ACHN (cell line): ENCODE data around the gene PDK3.

Experiments used
- DNase-seq: peaks from one replicate; pipeline ENCODE4 v3.0.0-alpha.2; 2015
- in situ Hi-C: cut with HindIII; loops from 2 replicates; pipeline ENCODE4 v1.10.0; 2017; ENCODE audit warnings: low sequenced_read_pairs, low pct_ligation_motif_present, low pct_unique_long_range_greater_than_20kb

Gene PDK3

DNA sequence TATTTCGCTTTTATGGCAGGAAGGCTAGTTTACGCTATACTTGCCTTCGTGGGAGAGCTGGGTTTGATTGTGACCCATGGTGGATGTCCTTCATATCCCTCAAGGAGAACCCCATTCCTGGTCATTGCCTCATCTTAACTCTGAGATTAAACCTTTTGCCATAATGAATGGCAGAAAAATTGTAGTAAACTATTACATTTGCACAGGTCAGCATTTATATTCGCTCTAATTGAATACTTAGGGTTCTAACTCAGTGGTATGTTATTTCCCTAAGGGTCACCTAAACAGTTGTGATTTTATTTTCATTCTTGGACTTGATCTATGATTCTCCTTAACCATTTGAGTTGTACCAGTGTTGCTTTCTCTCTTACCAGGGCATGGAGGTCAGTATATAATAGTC lies 13.4 kb downstream of the PDK3 start:
- in situ Hi-C loops: no loop called here
- no peak for DNase-seq

DNA sequence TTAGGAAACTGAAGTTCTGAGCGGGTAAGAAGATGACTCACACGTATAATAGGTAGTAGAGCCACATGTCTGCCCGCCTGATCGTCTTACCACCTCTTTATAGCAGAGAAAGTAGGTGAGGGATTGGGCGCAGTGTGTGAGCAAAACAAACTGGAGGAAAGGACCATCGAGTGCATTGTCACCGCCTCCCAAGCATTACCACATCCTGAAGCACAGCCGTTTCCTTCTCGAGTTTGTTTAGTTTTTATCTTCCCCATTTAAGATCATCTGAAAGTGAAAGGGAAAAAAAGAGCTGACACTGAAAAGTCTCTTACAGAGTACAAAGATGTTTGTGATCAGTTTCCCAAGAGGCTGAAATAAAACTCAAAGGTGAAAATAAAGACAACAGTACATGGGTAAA lies 14.8 kb downstream of the PDK3 start:
- in situ Hi-C loops: no loop called here
- DNase-seq: no peak

- in situ Hi-C loops: no loop called here
- DNase-seq: no peak
These were observed 15.3 kb downstream of the PDK3 start for GRCh38 chrX:24480400-24480865.

GRCh38 chrX:24482823-24483415 lies 17.8 kb downstream of the PDK3 start:
- in situ Hi-C loops: no loop called here
- no peak for DNase-seq

DNA sequence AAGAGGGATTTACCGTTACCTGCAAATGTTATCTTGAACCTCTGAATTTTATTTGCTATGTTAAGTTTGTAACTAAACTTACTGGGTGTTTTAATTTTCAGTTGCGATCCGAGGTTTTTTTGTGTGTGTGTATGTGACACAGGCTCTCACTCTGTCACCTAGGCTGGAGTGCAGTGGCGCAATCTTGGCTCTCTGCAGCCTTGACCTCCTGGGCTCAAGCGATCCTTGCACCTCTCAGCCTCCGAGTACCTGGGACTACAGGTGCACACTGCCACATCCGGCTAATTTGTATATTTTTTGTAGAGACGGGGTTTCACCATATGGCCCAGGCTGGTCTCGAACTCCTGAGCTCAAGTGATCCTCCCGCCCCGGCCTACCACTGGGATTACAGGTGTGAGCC lies 18.5 kb downstream of the PDK3 start:
- in situ Hi-C loops: no loop called here
- DNase-seq: no peak

DNA sequence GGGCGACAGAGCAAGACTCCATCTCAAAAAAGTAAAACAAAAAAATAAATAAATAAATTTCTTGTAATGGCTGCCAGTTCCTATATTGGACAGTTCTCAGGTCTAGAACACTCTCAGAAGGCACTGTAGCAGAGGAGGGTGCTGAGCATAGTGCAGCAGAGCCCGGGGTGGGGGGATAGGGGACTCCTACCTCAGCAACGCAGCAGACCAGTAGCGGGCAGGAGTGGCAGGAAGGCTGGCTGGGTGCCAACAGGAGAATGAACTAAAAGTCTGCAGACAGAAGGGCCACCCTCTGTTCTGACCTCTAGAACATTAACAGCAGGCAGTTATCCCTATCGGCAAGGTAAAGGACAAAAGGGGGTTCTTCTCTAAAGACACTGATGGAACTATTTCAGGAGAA lies 20.2 kb downstream of the PDK3 start:
- no peak for DNase-seq
- in situ Hi-C loops: no loop called here

GRCh38 chrX:24485976-24486680 lies 21.0 kb downstream of the PDK3 start:
- DNase-seq: no peak
- in situ Hi-C loops: no loop called here

DNA sequence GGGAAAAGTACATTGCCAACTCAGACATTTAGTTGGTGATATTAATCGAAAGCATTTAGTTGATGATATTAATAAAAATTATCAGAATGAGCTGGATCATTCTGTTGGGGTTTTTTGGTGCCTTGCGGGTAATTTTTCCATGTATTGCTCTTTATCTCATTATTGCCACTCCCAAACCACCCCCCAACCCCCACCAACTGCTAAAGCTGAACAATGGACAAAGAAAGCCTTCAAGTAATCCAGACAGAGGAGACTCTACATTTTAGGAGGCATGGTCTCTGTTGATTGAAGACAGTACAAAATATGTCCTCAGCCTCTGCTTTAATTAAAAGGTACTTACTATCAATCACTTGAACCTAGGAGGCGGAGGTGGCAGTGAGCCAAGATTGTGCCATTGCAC lies 22.5 kb downstream of the PDK3 start:
- DNase-seq: no peak
- in situ Hi-C loops: no loop called here

DNA sequence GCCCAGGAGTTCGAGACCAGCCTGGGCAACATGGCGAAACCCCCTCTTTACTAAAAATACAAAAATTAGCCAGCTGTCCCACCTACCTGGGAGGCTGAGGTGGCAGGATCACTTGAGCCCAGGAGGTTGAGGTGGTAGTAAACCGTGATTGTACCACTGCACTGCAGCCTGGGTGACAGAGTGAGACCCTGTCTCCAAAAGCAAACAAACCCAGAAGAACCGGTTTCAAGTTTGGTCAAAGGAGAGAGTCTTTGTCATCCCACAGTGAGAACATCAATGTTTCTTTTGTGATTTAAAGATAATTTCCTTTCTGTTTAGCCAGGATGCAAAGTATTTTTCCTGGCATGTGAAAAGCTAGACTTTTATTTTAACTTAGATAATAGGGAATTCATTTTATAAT lies 26.7 kb downstream of the PDK3 start:
- in situ Hi-C loops: no loop called here
- DNase-seq: no peak

- DNase-seq: no peak
- in situ Hi-C loops: no loop called here
These were observed 28.9 kb downstream of the PDK3 start for GRCh38 chrX:24493740-24494581.

GRCh38 chrX:24494647-24495075 lies 29.6 kb downstream of the PDK3 start:
- DNase-seq: no peak
- in situ Hi-C loops: no loop called here

DNA sequence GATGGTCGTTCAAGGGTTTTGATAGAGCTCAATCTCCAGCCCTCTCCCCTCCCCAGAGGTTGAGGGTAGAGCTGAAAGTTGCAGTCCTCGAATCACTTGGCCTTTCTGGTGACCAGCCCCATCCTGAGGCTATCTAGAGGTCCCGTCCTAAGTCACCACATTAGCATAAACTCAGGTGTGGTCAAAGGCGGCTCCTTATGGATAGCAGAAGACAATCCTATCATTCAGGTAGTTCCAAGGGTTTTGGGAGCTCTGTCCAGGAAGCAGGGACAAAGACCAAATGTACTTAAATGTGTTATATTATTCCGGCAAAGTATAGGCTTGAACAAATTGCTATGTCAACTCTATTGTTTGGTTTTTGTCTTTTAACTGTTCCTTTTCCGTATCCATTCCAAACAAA lies 30.6 kb downstream of the PDK3 start:
- in situ Hi-C loops: no loop called here
- DNase-seq: no peak

DNA sequence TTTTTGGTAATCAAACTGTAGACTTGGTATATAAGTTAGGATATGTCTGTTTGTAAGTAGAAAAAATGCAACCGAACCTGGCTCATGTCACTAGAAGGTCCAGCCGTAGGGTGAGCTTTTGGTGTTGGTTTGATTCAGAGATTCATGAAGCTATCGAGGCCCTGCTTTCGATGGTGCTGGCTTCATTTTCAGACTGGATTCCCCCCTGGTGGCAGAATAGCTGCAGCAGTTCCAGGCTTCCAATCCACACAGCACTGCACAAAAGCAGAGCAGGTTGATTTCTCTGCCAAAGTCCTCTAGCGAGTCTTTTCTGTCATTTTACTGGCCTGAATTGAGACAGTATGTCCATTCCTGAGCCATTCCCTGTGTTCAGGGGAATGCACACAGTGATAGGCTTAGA lies 33.1 kb downstream of the PDK3 start:
- DNase-seq: no peak
- in situ Hi-C loops: no loop called here

- peak; percentile 0 for DNase-seq
- in situ Hi-C loops: no loop called here
These were observed 33.9 kb downstream of the PDK3 start for GRCh38 chrX:24498975-24499374.

GRCh38 chrX:24506082-24506481 lies 41.0 kb downstream of the PDK3 start:
- in situ Hi-C loops: no loop called here
- peak; percentile 14 for DNase-seq

DNA sequence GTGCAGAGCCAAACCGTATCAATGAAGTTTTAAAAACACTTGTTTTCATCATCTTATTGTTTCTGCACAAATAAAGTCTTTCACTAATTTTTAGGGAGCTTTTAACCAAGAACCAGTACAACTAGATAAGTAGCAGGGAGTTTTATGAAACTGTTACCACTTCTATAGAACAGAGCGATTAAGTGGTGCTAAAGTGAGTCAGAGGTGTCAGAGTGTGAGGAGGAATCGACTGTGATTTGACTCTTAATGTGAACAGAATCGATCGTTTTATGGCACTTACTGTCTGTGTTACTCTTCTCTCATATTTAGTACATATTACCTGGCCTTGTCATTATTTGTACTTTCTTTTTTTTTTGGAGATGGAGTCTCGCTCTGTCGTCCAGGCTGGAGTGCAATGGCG lies 43.3 kb downstream of the PDK3 start:
- no peak for DNase-seq
- in situ Hi-C loops: no loop called here

GRCh38 chrX:24513416-24513815 lies 48.3 kb downstream of the PDK3 start:
- DNase-seq: no peak
- in situ Hi-C loops: no loop called here

DNA sequence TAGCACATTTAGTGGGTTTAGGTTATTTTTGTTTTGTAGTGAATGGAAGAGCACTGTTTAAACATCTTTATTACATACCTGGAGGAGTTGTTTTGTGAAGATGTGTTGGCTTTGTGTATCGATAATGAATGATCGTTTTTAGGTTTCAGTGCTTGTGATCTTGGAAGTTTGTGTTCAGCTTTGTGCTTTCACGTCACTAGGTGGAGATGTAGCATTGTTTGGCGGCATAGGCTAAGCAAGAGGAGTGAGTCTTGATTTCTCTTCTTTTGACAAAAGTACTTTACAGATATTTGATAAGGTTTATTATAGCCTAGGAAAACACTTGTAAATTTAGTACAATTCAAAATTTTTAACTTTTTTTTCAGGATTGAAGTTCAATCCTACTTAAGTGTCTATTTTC lies 50.4 kb downstream of the PDK3 start:
- in situ Hi-C loops: no loop called here
- DNase-seq: peak; percentile 1

GRCh38 chrX:24520472-24520871 lies 55.4 kb downstream of the PDK3 start:
- DNase-seq: no peak
- in situ Hi-C loops: no loop called here

- DNase-seq: no peak
- in situ Hi-C loops: no loop called here
These were observed 60.4 kb downstream of the PDK3 start for GRCh38 chrX:24525455-24525854.
